Measurements from ENCODE around the gene ALPL. TPM values are rescaled to one million over a fixed set of nuclear protein-coding genes. Genes with fewer than 3 reads are reported as not detected.

Gene ALPL
- total RNA-seq, 2 donors from 2014 or later: 1.6 to 1.9 TPM

DNA sequence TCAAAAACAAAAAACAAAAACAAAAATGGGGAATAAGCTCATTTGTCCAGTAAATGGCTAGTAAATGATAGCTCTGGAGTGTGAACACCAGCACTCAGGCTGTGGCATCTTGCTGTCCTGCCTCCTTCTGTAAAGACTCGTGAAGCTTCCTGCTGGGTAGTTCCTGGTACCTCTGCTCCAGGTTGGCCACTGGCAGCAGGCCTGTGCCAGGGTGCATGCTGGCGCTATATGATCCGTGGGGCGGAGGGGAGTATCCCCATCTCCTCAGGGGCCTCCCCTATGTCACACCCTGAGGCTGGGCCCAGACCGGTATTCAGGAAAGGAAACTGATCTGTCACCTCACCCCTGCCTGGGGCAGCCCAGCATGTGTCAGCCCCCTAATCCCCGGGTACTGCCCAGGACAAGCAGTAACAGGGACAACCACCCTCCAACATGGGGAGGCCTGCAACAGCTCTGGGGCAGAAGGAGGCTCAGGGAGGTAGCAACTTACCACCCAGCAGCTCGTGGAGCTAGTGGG is 14.1 kb downstream of the ALPL start:
- DNase-seq (no peak), ATAC-seq (peak; percentile 78)
- intact Hi-C loops (cut with DNase I, micrococcal nuclease): no loop called here

DNA sequence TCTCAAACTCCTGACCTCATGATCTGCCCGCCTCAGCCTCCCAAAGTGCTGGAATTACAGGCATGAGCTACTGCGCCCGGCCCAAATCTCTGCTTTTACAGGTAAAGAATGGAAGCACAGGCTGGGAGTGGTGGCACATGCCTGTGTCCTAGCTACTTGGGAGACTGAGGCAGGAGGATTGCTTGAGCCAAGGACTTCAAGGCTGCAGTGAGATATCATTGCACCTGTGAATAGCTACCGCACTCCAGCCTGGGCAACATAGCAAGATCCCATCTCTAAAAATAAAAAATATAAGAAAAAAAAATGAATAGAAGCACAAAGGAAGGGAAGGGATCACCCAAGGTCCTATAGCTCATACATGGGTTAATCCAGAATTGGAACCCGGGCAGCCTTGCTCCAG is 15.0 kb downstream of the ALPL start:
- ATAC-seq (no peak), DNase-seq (no peak)
- intact Hi-C loops (cut with DNase I, micrococcal nuclease): no loop called here

DNA sequence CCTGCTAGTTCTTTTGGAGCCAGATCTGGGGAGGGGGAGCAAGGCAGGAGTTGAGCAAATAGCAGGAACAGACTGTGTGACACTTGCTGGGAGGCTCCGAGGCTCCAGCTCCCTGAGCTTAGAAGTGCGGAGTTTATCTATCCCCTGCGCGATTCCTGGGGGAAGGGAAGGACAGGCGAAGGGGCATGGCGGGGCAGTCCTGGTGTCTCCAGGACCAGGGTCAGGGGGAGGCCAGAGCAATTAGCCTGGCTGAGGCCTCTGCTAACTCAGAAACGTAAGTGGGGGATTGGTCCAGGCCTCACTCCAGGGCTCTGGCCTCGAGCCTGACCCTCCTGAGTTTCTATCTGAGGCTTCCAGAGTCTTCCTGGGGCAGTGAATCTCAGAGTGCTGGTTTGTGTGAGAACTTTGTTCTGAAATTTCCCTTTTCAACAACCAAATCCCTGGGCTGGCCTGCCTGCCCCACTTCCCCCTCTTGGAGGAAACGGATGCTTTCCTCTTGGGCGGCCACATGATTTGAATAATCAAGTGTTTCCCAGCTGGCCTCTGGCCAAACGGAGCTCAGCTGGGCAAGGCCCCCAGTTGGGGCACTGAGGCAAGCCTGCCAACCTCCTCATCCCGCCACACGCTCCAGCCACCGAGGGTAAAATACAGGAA is 15.6 kb downstream of the ALPL start:
- ATAC-seq (no peak), DNase-seq (no peak)
- intact Hi-C loops (cut with DNase I, micrococcal nuclease): no loop called here

DNA sequence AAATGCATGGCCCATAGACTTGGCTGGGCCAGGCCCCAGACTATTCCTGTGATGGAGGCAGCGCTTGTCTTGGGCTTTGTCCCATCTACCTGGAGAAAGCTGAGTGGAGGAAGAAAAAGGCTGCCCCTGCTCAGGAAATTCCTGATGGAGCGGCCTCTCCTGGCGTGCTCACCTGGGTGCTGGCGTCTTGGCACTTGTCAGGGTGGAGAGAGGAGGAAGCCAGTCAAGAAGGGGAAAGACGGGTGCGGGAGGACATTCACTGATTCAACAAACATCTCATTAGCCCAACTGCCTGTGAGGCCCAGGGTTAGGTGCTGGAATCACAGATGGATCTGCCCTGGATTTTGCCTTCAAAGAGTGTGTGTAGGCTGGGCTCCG is 16.1 kb downstream of the ALPL start:
- ATAC-seq (no peak), DNase-seq (no peak)
- intact Hi-C loops (cut with DNase I, micrococcal nuclease): no loop called here

DNA sequence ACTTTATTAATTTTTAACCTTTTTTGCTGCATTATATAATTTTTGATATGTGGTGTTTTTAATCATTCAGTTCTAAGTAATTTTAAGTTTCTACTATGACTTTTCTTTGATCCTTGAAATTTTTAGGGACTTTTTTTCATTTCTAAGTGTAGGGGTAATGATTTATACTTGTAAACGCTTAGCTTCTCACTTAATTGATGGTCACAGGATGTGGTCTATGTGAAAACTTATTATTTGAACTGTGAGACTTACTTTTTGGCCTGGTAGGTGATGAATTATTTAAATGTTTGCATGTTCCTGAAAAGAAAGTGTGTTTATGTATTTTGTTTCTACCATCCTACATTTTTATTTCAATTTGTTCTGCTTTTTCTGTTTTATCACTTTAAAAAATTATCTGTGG is 17.2 kb downstream of the ALPL start:
- DNase-seq: no peak

DNA sequence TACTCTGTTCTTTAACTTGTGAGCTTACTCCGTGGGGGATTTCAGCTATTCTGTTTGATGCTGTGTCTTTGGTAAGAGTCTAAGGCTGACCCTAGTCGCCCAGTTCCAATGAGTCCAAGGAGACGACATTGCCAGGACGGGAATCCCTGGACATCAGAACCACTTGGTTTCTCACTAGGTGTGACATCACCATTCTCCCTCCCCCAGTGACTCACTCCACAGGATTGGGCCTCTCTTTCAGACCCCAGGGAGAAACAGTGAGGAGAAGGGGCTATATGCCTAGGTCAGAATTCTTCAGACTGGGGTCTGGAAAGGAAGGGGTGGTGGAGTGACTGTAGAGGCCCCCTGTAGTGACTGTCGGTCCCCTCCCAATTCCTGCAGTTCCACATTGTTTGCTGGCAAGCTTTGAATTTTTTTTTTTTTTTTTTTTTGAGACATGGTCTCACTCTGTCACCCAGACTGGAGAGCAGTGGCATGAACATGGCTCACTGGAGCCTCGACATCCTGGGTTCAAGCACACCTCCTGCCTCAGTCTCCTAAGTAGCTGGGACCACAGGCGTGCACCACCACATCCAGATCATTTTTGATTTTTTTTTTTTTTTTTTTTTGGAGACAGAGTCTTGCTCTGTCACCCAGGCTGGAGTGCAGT is 21.3 kb downstream of the ALPL start:
- ATAC-seq (no peak), DNase-seq (no peak)
- intact Hi-C loops (cut with DNase I, micrococcal nuclease): no loop called here

More for the DNA sequence above, 17.2 kb downstream of the ALPL start:
- intact Hi-C loops (cut with DNase I, micrococcal nuclease): no loop called here
- no peak for ATAC-seq

DNA sequence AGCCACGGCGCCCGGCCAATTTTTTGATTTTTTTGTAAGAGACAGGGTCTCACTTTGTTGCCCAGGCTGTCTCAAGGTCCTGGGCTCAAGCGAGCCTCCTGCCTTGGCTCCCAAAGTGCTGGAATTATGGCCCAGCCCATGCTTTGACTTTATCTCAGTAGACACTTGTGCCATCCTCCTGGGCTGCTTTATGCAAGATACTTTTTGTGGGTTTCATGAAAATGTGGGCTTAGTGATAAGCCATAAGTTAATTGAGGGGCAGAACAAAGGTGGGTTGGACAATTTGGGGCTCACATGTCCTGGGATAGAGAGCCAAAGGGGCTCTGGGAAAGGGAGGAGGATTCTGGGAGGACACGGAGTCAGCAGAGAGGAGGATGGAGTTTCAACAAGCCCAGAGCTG is 22.0 kb downstream of the ALPL start:
- ATAC-seq: no peak
- intact Hi-C loops (cut with DNase I, micrococcal nuclease): no loop called here
- no peak for DNase-seq

DNA sequence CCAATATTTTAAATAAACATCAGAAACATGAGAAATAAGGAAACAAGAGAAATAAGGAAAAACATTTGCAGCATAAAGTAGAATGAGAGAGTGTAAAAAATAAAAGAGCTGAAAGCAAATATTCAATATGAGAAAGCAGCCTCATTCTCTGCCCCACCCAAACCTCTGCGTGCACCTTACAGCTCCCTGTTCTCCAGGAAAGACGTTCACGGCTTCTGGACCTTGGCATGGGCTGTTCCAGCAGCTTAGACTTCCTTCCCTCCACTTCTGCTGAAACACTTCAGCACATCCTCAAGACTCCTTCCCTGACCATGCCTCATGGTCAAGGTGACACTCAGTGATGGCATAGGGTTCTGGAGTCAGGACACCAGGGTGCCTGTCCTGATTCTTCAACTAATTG is 23.3 kb downstream of the ALPL start:
- ATAC-seq (peak; percentile 95), DNase-seq (peak; percentile 65 to 69)

DNA sequence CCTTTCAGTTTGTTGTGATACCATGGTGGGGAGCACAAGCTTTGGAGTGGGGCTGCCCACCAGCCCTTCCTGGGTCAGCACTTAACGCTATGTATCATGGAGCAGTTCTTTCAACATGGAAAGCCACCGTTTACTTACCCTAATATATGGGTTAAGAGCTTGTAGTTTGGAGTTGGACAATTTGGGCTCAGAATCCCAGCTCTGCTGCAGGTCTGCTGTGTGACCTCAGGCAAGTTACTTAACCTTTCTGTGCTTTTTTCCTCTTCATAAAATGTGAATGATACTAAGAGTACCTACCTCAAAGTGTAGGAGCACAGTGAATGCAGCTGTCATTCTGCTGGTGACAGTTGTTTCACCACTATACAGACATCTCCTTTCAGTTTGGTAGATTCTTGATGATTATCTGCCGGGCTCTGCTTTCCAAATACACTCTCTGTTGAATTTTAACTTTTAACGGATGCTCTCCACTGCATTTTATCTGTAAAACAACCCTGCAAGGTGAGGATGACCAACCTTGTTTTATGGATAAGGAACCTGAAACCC is 23.8 kb downstream of the ALPL start:
- DNase-seq: no peak
- intact Hi-C loops (cut with DNase I, micrococcal nuclease): no loop called here
- ATAC-seq: no peak

More for the DNA sequence above, 23.3 kb downstream of the ALPL start:
- intact Hi-C loops (cut with DNase I, micrococcal nuclease): no loop called here

DNA sequence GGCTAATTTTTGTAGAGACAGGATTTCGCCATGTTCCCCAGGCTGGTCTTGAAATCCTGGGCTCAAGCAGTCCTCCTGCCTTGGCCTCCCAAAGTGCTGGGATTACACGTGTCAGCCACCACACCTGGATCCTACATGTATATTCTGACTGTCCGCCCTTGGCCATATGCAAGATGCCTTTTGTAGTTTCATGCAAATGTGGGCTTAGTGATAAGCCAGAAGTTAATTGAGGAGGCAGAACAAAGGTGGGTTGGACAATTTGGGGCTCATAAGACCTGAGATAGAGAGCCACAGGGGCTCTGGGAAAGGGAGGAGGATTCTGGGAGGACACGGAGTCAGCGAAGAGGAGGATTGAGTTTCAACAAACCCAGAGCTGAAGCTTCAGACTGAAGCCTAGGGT is 24.9 kb downstream of the ALPL start:
- DNase-seq (no peak), ATAC-seq (no peak)

DNA sequence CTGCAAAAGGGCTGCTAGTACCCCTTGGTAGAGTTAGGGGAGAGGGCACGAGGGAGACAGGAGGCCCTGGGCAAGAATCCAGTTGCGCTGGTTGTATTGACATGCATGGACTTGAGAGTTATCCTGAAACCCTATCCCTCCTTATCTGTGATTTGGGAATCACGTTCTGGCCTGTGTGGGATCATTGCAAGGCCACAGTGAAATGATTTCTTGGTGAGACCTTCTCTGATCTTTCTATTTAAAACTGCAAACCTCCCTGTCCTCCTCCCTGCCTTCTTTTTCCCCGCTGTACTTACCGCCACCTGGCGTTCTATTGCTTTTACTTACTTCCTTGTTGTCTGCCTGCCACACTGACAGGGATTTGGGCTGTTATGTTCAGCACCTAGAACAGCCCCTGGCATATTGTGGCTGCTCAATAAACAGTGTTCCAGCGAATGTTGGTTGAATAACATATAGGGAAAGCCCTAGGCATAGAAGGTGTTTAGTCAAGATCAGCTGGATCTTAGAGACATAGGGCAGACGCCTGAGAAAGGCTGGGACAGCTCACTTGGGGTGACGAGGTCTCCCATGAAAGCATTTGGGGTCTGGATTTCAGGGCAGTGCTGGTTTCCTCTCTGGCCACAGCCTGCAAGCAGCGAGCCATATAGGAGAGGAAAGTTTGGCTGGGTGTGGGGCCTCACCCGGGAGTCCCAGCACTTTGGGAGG is 25.6 kb downstream of the ALPL start:
- DNase-seq (peak in 1 of 2 donors; percentile 64), ATAC-seq (peak; percentile 69)
- intact Hi-C loops (cut with DNase I, micrococcal nuclease): no loop called here

More for the DNA sequence above, 24.9 kb downstream of the ALPL start:
- intact Hi-C loops (cut with DNase I, micrococcal nuclease): no loop called here

DNA sequence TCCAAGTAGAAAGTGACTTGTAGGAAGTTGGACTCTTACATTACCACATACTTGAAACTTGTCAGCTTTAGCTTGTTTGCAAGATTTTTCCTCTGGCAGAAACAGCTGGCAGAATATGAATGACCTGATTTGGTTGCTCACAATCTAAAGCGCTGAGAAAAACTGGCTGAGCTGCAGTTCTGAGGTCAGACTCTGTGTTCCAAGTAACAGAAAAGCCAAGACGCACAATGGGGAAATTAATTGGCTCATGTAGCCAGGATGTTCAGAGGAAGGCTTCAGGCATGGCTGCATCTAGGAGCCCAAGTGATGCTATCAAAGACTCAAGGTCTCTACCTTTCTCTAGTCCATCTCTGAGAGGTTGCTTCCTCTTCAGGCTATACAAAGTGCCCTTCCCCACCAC is 27.0 kb downstream of the ALPL start:
- DNase-seq: no peak
- intact Hi-C loops (cut with DNase I, micrococcal nuclease): no loop called here

DNA sequence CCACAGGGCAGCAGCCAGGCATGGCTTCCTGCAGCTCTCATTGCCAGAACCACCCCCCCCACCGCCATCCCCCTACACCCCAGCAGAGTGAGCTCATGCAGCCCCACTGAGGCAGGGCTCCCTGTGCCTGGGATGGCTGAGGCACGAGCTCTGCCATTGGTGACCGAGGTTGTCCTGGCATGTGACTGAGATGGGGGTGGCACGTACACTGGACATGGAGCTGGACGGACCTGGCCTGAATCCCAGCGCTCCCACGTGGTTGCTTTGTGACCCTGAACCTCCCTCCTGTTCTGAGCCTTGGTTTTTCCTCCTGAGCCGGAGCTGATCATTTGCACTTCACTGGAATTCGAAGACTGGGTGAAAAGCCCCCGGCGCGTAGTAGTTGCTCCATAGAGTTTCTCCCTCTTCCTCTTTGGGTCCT is 28.3 kb downstream of the ALPL start:
- no peak for ATAC-seq

More for the DNA sequence above, 27.0 kb downstream of the ALPL start:
- ATAC-seq: no peak

DNA sequence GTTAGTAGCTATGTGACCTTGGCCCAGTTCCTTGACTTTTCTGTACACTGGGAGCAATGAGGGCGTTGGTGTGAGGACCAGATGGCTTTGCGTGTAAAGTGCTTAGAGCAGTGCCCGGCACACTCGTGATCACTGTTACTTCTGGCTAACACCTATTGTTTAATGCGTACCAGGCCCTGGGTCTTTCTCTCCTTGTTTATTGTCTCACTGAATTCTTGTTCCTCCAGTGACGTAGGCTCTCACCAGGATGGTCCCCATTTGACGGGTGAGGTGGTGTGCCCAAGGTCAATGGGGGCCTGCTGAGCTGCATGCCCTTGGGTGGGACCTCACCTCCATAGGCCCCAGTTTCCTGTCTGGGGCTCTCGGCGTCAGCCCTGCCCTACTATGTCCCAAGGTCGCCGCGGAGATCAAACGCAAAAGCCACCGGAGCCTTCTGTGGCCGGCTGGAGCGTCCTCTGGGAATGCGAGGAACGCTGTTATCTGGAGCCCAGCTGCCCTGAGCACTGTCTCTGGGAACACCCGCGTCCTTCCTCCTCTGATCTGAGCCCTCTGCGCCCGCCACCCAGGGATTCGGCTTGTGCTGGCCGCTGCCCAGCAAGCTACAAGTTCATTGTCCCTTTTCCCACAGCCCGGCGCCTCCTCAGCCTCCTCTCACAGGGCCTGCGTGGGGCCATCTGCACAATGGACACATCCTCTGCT is 28.9 kb downstream of the ALPL start:
- no peak for DNase-seq
- intact Hi-C loops (cut with DNase I, micrococcal nuclease): no loop called here
- peak; percentile 18 for ATAC-seq

More for the DNA sequence above, 28.3 kb downstream of the ALPL start:
- intact Hi-C loops (cut with DNase I, micrococcal nuclease): no loop called here
- DNase-seq: no peak

DNA sequence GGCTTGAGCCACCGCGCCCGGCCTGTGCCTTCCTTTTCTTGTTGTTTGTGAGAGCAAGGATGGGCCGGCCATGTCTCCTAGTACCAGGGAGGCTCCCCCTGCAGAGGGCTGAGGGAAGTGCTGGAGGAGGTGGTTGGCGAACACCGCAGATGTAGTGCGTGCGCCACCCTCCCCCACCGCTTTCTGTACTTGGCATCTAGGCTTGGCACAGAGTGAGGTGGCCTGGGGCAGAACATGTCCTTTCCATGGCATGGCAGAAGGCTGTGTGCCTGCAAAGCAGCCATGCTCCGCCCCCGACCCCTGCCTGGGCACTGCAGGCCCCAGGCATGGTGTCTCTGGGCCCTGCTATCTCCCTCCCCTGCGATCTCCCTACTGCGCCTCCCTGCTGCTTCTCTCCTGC is 30.7 kb downstream of the ALPL start:
- ATAC-seq: no peak
- intact Hi-C loops (cut with DNase I, micrococcal nuclease): no loop called here
- DNase-seq: no peak

DNA sequence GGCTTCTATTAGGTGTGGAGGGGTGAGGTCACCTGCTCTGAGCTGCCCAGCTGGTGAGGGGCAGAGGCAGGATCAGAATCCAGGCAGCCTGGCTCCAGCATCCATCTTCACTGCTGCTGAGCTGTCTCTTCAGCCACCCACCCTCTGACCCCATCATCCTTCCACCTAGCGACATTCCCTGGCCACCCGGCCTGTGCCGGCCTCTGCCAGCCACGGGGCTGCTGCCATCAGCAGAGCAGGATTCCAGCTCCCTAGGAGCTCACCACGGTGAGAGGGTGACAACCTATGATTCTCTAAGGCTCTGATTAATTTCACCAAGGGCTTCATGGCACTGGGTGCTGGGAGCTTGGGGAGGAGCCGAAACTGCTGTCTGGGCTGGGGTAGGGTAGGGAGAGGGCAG is 32.1 kb downstream of the ALPL start:
- ATAC-seq (no peak), DNase-seq (no peak)
- intact Hi-C loops (cut with DNase I, micrococcal nuclease): no loop called here

DNA sequence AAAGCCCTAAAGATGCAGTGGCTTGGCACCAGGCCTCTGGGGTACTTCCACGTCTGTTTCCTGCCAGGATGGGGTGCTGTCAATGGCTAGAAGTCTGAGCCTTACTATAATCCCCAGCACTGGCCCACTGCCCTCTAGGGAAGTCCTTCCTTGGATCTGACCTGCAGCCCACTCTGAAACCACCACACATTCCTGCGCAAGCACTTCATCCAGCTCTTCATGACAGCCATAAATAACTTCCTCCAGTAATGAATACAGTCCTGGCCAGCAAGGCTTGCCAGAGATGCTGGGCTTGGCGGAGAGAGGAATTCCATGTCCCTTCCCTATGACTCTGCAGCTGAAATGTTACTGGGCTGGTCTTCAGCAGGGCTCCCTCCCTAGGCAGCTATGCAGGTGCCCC is 32.6 kb downstream of the ALPL start:
- intact Hi-C loops (cut with DNase I, micrococcal nuclease): no loop called here
- no peak for ATAC-seq

DNA sequence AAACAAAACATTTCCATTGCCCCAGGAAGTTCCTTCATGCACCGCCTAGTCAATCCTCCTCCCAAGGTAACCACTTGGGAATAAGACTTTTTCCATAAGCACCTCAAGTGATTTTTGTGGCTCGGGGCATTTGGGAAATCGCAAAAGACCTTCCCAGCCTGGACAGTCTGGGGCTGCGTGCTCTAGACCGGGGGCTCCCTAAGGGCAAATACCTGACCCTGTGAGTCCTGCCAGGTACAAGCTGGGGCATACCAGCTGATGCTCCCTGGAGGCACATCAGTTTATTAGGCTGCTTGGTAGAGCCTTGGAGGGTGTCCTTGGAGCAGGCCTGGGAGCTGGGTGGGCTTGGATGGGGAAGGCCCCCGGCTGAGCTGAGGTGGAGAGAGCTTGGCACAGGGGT is 34.4 kb downstream of the ALPL start:
- ATAC-seq: no peak
- intact Hi-C loops (cut with DNase I, micrococcal nuclease): no loop called here
- no peak for DNase-seq

More for the DNA sequence above, 32.6 kb downstream of the ALPL start:
- DNase-seq: no peak

DNA sequence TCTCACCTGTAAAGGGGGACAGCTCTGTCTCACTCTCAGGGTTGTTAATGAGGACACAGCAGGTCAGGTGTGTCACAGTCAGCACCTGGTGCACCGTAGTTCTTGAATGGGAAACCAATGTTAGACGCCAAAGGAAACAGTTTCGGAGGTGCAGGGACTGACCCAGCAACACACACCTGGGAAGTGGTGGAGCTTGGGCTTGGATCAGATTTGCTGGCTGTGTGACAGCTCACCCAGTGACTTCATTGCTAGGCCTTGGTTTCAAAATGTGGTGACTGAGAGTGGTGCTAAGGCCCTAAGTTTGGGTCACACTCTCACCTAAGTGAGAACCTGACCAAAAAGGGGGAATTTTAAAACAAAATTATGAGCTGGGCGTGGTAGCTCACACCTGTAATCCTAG is 34.9 kb downstream of the ALPL start:
- DNase-seq (no peak), ATAC-seq (no peak)
- intact Hi-C loops (cut with DNase I, micrococcal nuclease): no loop called here
